Measurements from ENCODE around the gene ARRDC2.
A peak's percentile ranks its signal among the peaks of the same experiment; 100 is the strongest.
"Not testable (repeated sequence)": the region's sequence is repeated elsewhere in the genome, so short reads cannot be mapped to it uniquely, and the experiment has no call there.

Gene ARRDC2

GRCh38 chr19:17993076-17993813, 14.7 kb upstream of the ARRDC2 start:
- no peak for DNase-seq

- DNase-seq, result peak; percentile 87
Measured at GRCh38 chr19:17996826-17997316, 11.1 kb upstream of the ARRDC2 start.

DNA sequence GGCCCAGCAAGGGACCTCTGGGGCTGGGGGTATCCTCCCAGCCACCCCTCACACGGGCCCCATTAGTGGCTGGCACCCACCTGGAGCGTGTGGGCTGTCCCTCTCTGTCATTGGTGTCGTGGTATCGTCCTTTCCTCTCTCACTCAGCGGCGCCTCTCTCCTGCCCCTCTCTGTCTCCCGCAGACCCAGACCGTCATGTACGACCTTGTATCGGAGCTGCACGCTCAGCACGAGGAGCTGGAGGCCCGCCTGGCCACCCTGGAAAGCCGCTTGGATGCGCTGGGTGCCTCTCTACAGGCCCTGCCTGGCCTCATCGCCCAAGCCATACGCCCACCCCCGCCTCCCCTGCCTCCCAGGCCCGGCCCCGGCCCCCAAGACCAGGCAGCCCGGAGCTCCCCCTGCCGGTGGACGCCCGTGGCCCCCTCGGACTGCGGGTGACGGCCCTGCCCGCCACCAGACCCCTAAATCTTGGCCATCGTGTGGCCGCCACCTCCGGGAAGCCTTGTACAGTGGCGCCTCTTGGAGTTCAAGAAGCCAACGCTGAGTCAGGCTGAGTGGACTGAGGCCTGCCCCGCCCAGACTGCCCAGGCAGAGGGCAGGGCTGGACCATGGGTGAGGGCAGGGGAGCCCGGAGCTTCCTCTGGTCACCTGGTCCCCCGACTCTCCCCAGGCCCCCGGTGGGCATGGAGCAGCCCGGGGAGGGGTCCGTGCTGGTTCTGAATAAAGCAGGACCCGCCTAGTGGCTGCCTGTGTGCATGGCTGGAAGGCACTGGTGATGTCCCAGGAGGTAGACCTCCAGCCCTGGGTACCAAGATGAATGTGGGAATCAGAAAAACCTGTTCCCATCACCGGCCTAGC, 9.8 kb upstream of the ARRDC2 start:
- no peak for DNase-seq

DNA sequence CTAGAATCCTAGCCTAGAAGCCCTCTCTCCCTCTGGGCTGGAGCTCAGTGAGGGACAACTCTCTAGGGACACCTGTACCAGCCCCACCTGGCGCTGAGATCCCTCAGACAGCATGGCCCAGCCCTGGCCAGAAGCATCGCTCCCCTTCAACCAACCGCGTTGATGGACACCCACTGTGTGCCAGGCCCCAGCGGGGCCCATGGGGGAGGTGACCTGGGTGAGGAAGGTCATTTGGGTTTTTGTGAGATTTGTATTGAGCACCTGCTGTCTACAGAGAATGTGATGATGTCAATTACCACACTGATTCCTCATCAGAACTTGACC, 9.2 kb upstream of the ARRDC2 start:
- no peak for DNase-seq

DNA sequence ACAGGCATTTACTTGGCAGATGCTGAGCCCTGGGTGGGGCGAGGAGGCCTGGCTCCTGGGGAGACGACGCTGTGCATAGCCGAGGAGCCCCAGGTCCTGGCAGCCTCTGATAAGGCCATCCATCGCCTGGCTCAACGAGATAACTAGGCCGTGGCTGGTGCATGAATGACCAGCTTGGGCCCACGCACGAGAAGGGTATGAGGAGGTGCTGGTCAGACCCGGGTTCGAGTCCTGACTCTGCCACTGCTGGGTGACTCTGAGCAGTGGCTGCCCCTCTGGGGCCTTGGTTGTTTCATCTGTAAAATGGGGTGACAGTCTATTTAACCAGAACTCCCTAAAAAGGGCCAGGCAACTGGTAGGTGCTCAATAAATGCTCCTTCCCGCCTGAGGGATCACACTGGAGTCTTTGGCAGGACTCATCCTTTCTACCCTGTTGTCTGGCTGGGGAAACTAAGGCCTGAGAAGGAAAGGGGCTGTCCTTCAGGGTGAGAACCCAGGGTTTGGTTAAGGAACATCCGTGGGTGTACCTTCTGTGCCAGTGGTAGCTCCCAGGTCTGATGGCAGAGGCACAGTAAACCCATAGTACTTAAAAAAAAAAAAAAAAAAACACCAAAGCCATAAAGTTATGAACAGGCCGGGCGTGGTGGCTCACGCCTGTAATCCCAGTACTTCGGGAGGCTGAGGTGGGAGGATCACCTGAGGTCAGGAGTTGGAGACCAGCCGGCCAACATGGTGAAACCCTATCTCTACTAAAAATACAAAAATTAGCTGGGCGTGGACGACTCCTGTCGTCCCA, 8.1 kb upstream of the ARRDC2 start:
- no peak for DNase-seq

DNA sequence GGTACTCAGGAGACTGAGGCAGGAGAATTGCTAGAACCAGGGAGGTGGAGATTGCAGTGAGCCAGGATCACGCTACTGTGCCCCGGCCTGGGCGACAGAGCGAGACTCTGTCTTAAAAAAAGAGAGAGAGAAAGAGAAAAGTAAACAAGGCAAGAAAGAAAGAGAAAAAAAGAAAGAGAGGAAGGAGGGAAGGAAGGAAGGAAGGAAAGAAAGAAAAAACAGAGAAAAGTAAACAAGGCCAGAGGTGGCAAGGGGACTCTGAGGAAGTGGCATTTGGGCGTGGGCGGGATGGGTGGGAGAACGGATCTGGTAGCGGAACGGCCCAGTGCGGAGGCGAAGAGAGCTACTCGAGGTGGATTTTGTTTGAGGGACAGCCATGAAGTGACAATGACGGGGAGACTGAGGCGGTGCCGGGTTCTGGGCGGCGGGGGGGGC, 7.5 kb upstream of the ARRDC2 start:
- DNase-seq, result no peak

DNA sequence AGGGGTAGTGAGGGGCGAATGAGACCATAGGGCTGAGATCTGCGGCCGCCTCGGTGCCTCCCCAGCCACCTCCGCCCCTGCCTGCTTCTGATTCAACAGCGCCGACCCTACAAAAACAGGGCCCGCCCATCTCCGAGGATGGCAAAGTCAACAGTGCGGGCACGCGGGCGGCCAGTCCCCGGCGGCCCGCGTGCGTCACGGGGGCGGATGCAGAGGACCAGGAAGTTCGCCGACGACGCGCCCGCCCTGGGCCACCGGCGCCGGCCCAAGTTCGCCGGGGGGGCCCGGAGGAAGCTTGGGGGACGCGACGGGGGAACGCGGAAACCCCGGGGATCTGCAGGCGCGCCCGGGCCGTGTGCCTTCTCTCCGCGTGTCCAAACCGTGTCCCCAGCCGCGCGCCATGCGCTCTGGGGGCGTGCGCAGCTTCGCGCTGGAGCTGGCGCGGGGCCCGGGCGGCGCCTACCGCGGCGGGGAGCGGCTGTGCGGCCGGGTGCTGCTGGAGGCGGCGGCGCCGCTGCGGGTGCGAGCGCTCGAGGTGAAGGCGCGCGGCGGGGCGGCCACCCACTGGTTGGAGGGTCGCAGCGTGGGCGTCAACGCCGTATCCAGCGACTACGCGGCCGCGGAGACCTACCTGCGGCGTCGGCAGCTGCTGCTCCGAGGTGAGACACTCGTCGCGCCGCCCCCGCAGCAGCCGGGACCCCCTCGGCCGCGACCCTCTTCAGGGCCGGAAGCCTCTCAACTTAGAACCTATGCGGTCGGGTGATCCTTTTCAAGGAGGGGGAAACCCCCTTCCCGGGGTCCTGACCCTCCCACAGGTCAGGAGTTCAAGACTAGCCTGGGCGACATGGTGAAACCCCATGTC, 6.8 kb upstream of the ARRDC2 start:
- peak; percentile 88 for DNase-seq

DNA sequence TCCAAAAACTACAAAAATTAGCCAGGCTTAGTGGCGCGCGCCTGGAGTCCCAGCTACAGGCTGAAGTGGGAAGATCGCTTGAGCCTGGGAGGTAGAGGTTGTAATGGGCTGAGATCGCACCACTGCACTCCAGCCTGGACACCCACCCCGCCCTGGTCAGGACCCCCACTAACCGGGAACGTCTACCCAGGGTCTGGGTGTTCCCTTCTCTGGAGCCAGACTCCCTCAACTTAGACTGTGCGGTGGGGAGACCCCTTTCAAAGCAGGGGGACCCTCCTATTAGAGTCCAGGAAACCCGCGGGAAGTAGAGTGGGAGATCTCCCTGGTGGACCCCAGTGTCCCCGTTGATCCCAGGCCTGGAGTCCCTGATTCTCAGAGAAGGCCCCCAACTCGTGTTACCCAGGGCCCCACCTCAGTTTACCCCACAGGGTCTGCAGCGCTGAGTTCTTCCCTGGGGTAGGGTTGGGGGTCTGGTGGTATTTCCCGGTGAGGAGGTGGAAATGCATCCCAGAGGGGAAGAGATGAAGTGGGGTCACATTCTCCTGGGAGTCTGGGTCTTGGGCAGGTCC, 6.1 kb upstream of the ARRDC2 start:
- DNase-seq, result no peak

DNA sequence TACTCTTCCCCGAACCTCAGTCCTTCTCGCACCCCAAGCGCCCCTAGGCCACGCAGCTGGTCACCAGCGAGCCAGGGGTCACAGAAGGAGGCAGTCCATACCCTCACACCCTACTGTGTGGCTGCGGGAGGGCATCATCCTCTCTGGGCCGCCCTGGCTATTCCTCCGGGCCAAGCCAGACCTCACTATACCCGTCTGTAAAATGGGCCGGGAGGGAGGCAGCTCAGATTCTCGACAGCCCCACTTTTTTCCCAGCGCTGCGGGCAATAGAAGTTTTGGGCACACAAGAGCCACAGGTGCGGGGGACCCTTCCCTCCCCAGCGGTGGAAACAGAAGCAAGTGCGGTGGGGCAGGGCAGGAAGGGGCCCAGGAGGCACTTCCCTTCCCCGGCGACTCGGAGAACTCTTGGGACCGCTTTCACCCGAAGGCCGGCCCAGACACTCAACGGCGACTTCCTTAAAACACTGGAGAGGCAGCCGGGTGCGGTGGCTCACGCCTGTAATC, 5.6 kb upstream of the ARRDC2 start:
- no peak for DNase-seq

- DNase-seq, result not testable (repeated sequence)
Measured at GRCh38 chr19:18005750-18006149, 2.2 kb upstream of the ARRDC2 start.

- DNase-seq, result peak; percentile 84
Measured at GRCh38 chr19:18007044-18007916, 690 bp upstream of the ARRDC2 start.

DNA sequence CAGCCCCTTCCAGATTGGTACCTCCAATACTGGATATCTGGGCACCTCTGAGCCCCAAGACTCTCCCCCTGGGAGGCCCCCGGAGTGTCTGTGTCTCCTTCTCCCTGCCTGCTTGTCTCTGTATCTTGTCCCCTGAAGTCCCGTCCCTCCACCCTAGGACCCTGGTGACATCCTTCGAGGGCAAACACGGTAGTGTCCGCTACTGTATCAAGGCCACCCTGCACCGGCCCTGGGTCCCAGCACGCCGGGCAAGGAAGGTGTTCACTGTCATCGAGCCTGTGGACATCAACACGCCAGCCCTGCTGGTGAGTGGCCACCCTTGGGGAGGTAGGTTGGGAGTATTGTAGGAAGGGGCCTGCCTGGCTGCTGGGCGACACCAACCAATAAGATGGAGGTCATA, 844 bp downstream of the ARRDC2 start:
- no peak for DNase-seq

GRCh38 chr19:18009412-18010066, 1.6 kb downstream of the ARRDC2 start:
- DNase-seq, result no peak

- no peak for DNase-seq
Measured at GRCh38 chr19:18010149-18010548, 2.2 kb downstream of the ARRDC2 start.

DNA sequence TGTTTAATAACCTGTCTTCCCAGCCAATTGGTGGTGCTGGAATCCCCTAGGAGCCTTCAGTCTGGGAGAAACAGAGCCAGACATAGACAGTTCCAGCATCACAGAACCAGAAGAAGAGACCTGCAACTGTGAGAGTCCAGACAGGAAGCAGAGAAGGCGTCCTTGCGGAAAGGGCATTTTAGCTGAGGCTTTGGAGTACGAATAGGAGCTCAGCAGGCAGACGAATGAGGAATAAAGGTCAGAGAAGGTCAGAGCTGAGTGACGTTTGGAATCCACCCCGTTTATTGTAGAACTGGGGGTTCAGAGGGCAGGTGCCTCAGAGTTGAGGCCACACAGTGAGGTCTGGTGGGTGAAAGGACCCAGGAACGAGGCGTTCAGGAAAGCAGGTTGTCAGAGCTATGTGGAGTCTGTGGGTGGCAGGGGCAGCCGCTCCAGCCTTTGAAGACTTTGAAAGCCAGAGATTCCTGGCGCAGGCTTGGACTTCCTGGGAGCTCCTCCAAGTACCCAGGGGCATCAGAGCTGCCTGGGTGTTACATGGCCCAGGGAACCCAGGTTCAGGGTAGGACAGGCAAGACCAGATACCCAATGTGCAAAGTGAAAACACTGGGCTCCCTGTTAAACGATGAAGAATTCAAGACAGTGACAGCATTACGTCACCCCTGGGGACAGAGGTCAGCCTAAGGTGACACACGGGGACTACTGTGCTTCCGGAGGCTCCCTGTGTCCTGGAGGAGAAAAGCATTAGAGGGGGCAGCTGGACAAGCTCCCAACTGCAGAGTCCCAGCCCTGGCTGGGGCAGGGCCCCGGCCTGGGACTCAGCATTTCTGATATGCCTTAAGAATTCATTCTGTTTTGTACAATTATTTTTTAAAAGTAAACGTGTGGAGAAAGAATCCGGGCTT, 5.5 kb downstream of the ARRDC2 start:
- DNase-seq, result no peak

- DNase-seq, result no peak
Measured at GRCh38 chr19:18014197-18014596, 6.2 kb downstream of the ARRDC2 start.

DNA sequence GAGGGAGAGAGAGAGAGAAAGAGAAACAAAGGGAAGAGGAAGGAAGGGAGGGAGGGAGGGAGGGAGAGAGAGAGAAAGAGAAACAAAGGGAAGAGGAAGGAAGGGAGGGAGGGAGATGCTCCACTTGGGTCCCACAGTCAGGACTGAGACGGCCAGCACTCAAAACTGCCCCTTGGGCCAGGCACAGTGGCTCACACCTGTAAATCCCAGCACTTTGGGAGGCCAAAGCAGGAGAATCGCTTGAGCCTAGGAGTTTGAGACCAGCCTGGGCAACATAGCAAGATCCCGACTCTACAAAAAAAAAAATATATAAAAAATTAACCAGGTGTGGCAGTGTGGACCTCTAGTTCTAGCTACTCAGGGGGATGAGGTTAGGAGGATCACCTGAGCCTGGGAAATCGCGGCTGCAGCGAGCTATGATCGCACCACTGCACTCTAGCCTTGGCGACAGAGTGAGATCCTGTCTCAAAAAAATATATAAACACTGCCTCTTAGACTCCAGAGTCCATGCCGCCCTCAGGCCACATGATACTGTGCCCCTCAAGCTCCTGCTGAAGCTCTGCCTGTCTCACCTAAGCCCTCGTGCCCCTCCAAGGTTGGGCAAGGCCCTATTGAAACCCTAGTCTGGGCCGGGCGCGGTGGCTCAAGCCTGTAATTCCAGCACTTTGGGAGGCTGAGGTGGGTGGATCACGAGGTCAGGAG, 8.4 kb downstream of the ARRDC2 start:
- DNase-seq, result no peak
